Endothelial cell of umbilical vein (primary cell): ENCODE results near the gene RIF1.

Experiments
- CTCF ChIP-seq, 2 donors: IDR thresholded peaks; 1 replicate in 1 of 2; 2 replicates in 1 of 2; pipeline ENCODE4 v1.5.1; 2011; ENCODE audit warnings: low read length in 2 of 2, mild to moderate bottlenecking in 2 of 2, moderate library complexity in 2 of 2, control low read depth in 1 of 2, inconsistent platforms in 1 of 2, low read depth in 1 of 2; ENCODE audit not compliant: insufficient read depth in 1 of 2; ENCODE audit errors: extremely low read depth in 1 of 2
- EZH2 ChIP-seq: IDR thresholded peaks from 2 replicates; pipeline ENCODE4 v1.6.1; 2012; ENCODE audit warnings: borderline replicate concordance, low read depth, mild to moderate bottlenecking, moderate library complexity, low read length, inconsistent platforms; ENCODE audit not compliant: severe bottlenecking
- FOS ChIP-seq: IDR thresholded peaks from 2 replicates; pipeline ENCODE4 v1.6.1; 2011; ENCODE audit warnings: mild to moderate bottlenecking, low read length, moderate library complexity, borderline replicate concordance; ENCODE audit not compliant: insufficient read depth
- GATA2 ChIP-seq: IDR thresholded peaks from 2 replicates; pipeline ENCODE4 v1.7.0; 2011; ENCODE audit warnings: low read depth, mild to moderate bottlenecking, moderate library complexity, mixed read lengths, low read length; ENCODE audit not compliant: insufficient read length, insufficient read depth
- JUN ChIP-seq: IDR thresholded peaks from 2 replicates; pipeline ENCODE4 v1.6.1; 2011; ENCODE audit warnings: borderline replicate concordance, low read depth; ENCODE audit not compliant: insufficient read length, insufficient read depth
- MAX ChIP-seq: IDR thresholded peaks from 2 replicates; pipeline ENCODE4 v1.6.1; 2011; ENCODE audit not compliant: insufficient read depth, insufficient read length
- MYC ChIP-seq: IDR thresholded peaks from one replicate; pipeline ENCODE4 v1.6.1; 2011; ENCODE audit warnings: mild to moderate bottlenecking, low read depth, low read length
- POLR2A ChIP-seq: IDR thresholded peaks from 2 replicates; pipeline ENCODE4 v1.6.1; 2012; ENCODE audit warnings: low read depth, mild to moderate bottlenecking, control low read depth, low read length
- POLR2AphosphoS5 ChIP-seq: IDR thresholded peaks from 2 replicates; pipeline ENCODE4 v1.6.1; 2012; ENCODE audit warnings: low read depth, mild to moderate bottlenecking, control low read depth, low read length, moderate library complexity; ENCODE audit not compliant: insufficient read depth

GRCh38 chr2:151472966-151473365 is 63.3 kb downstream of the RIF1 start:
- no peak for TF ChIP-seq POLR2A
- no peak for TF ChIP-seq MAX
- TF ChIP-seq CTCF (IDR thresholded peaks at IDR 0.05; ENCODE audit: extremely low read depth in 1 of 2, insufficient read depth in 1 of 2, low read depth in 1 of 2, low read length in 2 of 2), result no peak
- TF ChIP-seq EZH2, result no peak
- no peak for TF ChIP-seq FOS
- no peak for TF ChIP-seq MYC
- TF ChIP-seq JUN, result no peak
- TF ChIP-seq POLR2AphosphoS5, result no peak
- no peak for TF ChIP-seq GATA2
